HUES6 (cell line): Measurements from ENCODE around the gene CFAP161.

Experiments used
- H3K27ac ChIP-seq: 2 replicates; pipeline ENCODE4 v1.7.0; 2013; ENCODE audit warnings: low read depth, mild to moderate bottlenecking, low read length, inconsistent platforms
- H3K27me3 ChIP-seq: 2 replicates; pipeline ENCODE4 v1.6.1; 2013; ENCODE audit warnings: low read length; ENCODE audit not compliant: control insufficient read depth, insufficient read depth
- H3K36me3 ChIP-seq: 2 replicates; pipeline ENCODE4 v1.6.1; 2013; ENCODE audit warnings: low read length; ENCODE audit not compliant: control insufficient read depth, insufficient read depth
- H3K4me1 ChIP-seq: 2 replicates; pipeline ENCODE4 v1.6.1; 2013; ENCODE audit warnings: low read length; ENCODE audit not compliant: control insufficient read depth, insufficient read depth
- H3K4me3 ChIP-seq: 2 replicates; pipeline ENCODE4 v1.5.1; 2013; ENCODE audit warnings: low read depth, low read length
- H3K9ac ChIP-seq: one replicate; pipeline ENCODE4 v1.6.1; 2013; ENCODE audit warnings: mild to moderate bottlenecking, low read length
- H3K9me3 ChIP-seq: 2 replicates; pipeline ENCODE4 v1.6.1; 2013; ENCODE audit warnings: low read depth, low read length; ENCODE audit not compliant: control insufficient read depth, insufficient read depth

The CFAP161 gene

GRCh38 chr15:81096398-81096797 lies 37.7 kb upstream of the CFAP161 start:
- Histone ChIP-seq H3K27ac (no peak overlapping the region), H3K4me3 (no peak overlapping the region), H3K4me1 (no peaks in the 10 kb centered on the region), H3K27me3 (no peaks in the 10 kb centered on the region; the same call in 1 of the 2 replicates), H3K9ac (no peak overlapping the region), H3K9me3 (no peaks in the 10 kb centered on the region), H3K36me3 (no peaks in the 10 kb centered on the region)

- Histone ChIP-seq H3K9ac (no peak overlapping the region), H3K9me3 (no peaks in the 10 kb centered on the region), H3K4me1 (no peaks in the 10 kb centered on the region), H3K27me3 (no peaks in the 10 kb centered on the region; the same call in 1 of the 2 replicates), H3K27ac (no peak overlapping the region), H3K4me3 (no peak overlapping the region), H3K36me3 (no peaks in the 10 kb centered on the region)
These were observed 36.8 kb upstream of the CFAP161 start for GRCh38 chr15:81097116-81097889.

- no peak overlapping the region for H3K27ac ChIP-seq
- H3K9me3 ChIP-seq: no peaks in the 10 kb centered on the region
- no peaks in the 10 kb centered on the region; the same call in 1 of the 2 replicates for H3K27me3 ChIP-seq
- no peaks in the 10 kb centered on the region for H3K36me3 ChIP-seq
- no peak overlapping the region for H3K4me3 ChIP-seq
- H3K9ac ChIP-seq: no peak overlapping the region
- no peaks in the 10 kb centered on the region for H3K4me1 ChIP-seq
These were observed 36.2 kb upstream of the CFAP161 start for GRCh38 chr15:81097890-81098280.

GRCh38 chr15:81098349-81098748 lies 35.7 kb upstream of the CFAP161 start:
- H3K9me3 ChIP-seq: no peaks in the 10 kb centered on the region
- H3K27ac ChIP-seq: no peak overlapping the region
- no peaks in the 10 kb centered on the region for H3K36me3 ChIP-seq
- H3K4me1 ChIP-seq: no peaks in the 10 kb centered on the region
- H3K27me3 ChIP-seq: no peaks in the 10 kb centered on the region; the same call in 1 of the 2 replicates
- H3K4me3 ChIP-seq: no peak overlapping the region
- no peak overlapping the region for H3K9ac ChIP-seq

- H3K36me3 ChIP-seq: no peaks in the 10 kb centered on the region
- no peaks in the 10 kb centered on the region for H3K4me1 ChIP-seq
- H3K9me3 ChIP-seq: no peaks in the 10 kb centered on the region
- no peak overlapping the region for H3K9ac ChIP-seq
- no peaks in the 10 kb centered on the region for H3K27me3 ChIP-seq
- H3K27ac ChIP-seq: no peak overlapping the region
- H3K4me3 ChIP-seq: no peak overlapping the region
These were observed 35.0 kb upstream of the CFAP161 start for GRCh38 chr15:81098861-81099651.

- no peaks in the 10 kb centered on the region for H3K9me3 ChIP-seq
- no peak overlapping the region for H3K4me3 ChIP-seq
- H3K4me1 ChIP-seq: no peaks in the 10 kb centered on the region
- no peak overlapping the region for H3K27ac ChIP-seq
- no peaks in the 10 kb centered on the region for H3K36me3 ChIP-seq
- no peaks in the 10 kb centered on the region for H3K27me3 ChIP-seq
- H3K9ac ChIP-seq: no peak overlapping the region
These were observed 31.9 kb upstream of the CFAP161 start for GRCh38 chr15:81101894-81102815.

- H3K36me3 ChIP-seq: no peaks in the 10 kb centered on the region
- H3K27ac ChIP-seq: no peak overlapping the region
- H3K9ac ChIP-seq: no peak overlapping the region
- no peaks in the 10 kb centered on the region for H3K9me3 ChIP-seq
- H3K4me1 ChIP-seq: no peaks in the 10 kb centered on the region
- no peak overlapping the region for H3K4me3 ChIP-seq
- no peaks in the 10 kb centered on the region for H3K27me3 ChIP-seq
These were observed 30.2 kb upstream of the CFAP161 start for GRCh38 chr15:81103857-81104256.

GRCh38 chr15:81105545-81105944 lies 28.5 kb upstream of the CFAP161 start:
- Histone ChIP-seq H3K27me3 (0 out of 2 replicates have a peak, but pooled peaks cover 3% of the 10 kb centered on the region), H3K4me3 (no peak overlapping the region), H3K9me3 (no peaks in the 10 kb centered on the region), H3K4me1 (no peaks in the 10 kb centered on the region), H3K9ac (no peak overlapping the region), H3K36me3 (no peaks in the 10 kb centered on the region), H3K27ac (no peak overlapping the region)

- Histone ChIP-seq H3K9me3 (no peaks in the 10 kb centered on the region), H3K27me3 (0 out of 2 replicates have a peak, but pooled peaks cover 9% of the 10 kb centered on the region), H3K9ac (no peak overlapping the region), H3K4me3 (no peak overlapping the region), H3K27ac (no peak overlapping the region), H3K36me3 (no peaks in the 10 kb centered on the region), H3K4me1 (peaks cover 2% of the 10 kb centered on the region; the same call in 1 of the 2 replicates)
These were observed 27.5 kb upstream of the CFAP161 start for GRCh38 chr15:81106560-81106959.

- Histone ChIP-seq H3K4me3 (no peak overlapping the region), H3K27ac (no peak overlapping the region), H3K27me3 (0 out of 2 replicates have a peak, but pooled peaks cover 9% of the 10 kb centered on the region), H3K9ac (no peak overlapping the region), H3K4me1 (peaks cover 4% of the 10 kb centered on the region; the same call in 1 of the 2 replicates), H3K36me3 (no peaks in the 10 kb centered on the region), H3K9me3 (no peaks in the 10 kb centered on the region)
These were observed 26.2 kb upstream of the CFAP161 start for GRCh38 chr15:81107889-81108288.
